ENCODE measurements around the gene SYNE1. TPM values are rescaled to one million over a fixed set of nuclear protein-coding genes. Genes with fewer than 3 reads are reported as not detected.
A peak's percentile ranks its signal among the peaks of the same experiment; 100 is the strongest.

Gene SYNE1
- total RNA-seq, 1 experiment from 2014 or later: 3.0 TPM

DNA sequence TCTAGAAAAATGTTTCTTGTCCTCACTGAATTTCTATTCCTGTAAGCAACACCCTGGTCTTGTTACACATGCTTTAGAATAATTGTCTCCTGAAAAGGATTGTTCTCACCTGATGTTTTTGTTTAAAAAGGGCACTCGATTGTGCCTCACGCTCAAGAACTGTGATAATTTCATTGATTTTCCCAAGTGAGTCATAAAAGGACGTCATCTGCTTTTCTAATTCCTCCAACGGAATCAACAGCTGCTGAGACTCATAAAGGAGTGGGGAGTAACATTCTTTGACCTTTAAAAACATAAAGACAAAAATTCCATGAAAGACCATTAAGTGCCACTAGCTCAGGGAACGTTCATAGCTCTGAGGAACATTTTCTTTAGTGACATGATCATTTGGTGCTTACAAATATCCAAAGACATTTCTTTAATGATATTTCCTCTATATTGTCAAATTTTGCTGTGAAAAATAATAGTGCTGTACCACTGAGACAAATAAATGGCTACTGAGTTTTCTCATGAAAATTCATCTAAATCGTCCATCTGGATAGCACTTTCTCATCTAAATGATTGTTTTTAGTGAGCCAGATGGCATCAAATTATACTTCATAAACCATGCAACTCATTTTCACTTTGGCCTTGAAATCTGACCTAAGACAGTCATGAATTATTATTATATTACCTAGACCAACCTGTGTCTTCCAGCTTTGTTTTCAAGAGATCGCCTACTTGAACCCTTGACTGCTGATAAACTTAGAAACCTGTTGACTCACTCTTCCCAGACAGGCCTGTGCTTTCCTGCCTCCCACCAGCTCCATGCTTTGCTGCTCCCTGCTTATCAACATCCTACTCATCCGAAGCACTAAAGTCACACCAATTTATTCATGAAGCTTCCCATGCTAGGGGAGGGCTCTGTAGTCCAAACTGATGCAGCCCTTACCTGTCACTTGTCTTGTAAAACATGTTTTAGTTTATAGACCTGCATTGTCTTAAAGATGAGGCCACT lies 178.2 kb downstream of the SYNE1 start:
- Histone ChIP-seq H2AK5ac (ENCODE audit: insufficient read length, low read length) (no peak overlapping the region), H2BK12ac (ENCODE audit: insufficient read length, low read depth, low read length) (peak overlapping the region; percentile 50), H3K79me1 (ENCODE audit: insufficient read depth, low read depth, low read length, poor library complexity, severe bottlenecking) (no peaks in the 10 kb centered on the region), H3K14ac (ENCODE audit: insufficient read depth, low read length) (no peak overlapping the region), H3K4me2 (ENCODE audit: insufficient read depth, insufficient read length, low read length) (no peak overlapping the region), H3K23me2 (ENCODE audit: insufficient read length, low read depth, low read length, poor library complexity, severe bottlenecking) (no peaks in the 10 kb centered on the region), H2AFZ (ENCODE audit: low read length) (no peak overlapping the region), H3K27me3 (ENCODE audit: insufficient read depth, low read length) (no peaks in the 10 kb centered on the region), H2BK20ac (ENCODE audit: low read depth, low read length, poor library complexity, severe bottlenecking) (no peak overlapping the region), H3K9me3 (ENCODE audit: control insufficient read depth, low read depth, low read length) (no peaks in the 10 kb centered on the region), H2BK15ac (ENCODE audit: low read depth, low read length) (no peak overlapping the region), H3K4me1 (ENCODE audit: insufficient read depth, low read length) (no peaks in the 10 kb centered on the region), H3K56ac (ENCODE audit: insufficient read length, low read depth, low read length) (no peak overlapping the region), H2BK5ac (ENCODE audit: insufficient read length, low read length) (no peak overlapping the region), H4K91ac (ENCODE audit: insufficient read length, low read depth, low read length) (no peak overlapping the region), H3K79me2 (ENCODE audit: insufficient read depth, low read length) (no peaks in the 10 kb centered on the region), H3K9ac (ENCODE audit: extremely low read depth, insufficient read length, low read length) (no peak overlapping the region), H2BK120ac (ENCODE audit: low read depth, low read length, poor library complexity, severe bottlenecking) (no peak overlapping the region), H3T11ph (ENCODE audit: low read length) (no peak overlapping the region), H3K18ac (ENCODE audit: insufficient read length, low read depth, low read length) (no peak overlapping the region), H3K4ac (ENCODE audit: low read depth, low read length) (no peak overlapping the region), H4K20me1 (ENCODE audit: control insufficient read depth, insufficient read depth, insufficient read length) (no peaks in the 10 kb centered on the region), H4K8ac (replicated peaks; ENCODE audit: insufficient read length, low read depth, low read length) (no peak overlapping the region), H3K27ac (ENCODE audit: insufficient read length, low read depth, low read length) (no peak overlapping the region), H4K5ac (ENCODE audit: insufficient read length, low read depth, low read length) (no peak overlapping the region), H3K23ac (ENCODE audit: insufficient read length, low read depth, low read length) (no peak overlapping the region)
- Mint-ChIP-seq H3K9me3 (no peaks in the 10 kb centered on the region), H3K27me3 (ENCODE audit: low read depth) (no peaks in the 10 kb centered on the region), H3K36me3 (ENCODE audit: insufficient read depth in 1 of 3, low read depth in 3 of 3) (no peaks in the 10 kb centered on the region), H3K4me1 (no peaks in the 10 kb centered on the region), H3K27ac (no peak overlapping the region), H3K4me3 (no peak overlapping the region)
- TF ChIP-seq, protein P1, sequence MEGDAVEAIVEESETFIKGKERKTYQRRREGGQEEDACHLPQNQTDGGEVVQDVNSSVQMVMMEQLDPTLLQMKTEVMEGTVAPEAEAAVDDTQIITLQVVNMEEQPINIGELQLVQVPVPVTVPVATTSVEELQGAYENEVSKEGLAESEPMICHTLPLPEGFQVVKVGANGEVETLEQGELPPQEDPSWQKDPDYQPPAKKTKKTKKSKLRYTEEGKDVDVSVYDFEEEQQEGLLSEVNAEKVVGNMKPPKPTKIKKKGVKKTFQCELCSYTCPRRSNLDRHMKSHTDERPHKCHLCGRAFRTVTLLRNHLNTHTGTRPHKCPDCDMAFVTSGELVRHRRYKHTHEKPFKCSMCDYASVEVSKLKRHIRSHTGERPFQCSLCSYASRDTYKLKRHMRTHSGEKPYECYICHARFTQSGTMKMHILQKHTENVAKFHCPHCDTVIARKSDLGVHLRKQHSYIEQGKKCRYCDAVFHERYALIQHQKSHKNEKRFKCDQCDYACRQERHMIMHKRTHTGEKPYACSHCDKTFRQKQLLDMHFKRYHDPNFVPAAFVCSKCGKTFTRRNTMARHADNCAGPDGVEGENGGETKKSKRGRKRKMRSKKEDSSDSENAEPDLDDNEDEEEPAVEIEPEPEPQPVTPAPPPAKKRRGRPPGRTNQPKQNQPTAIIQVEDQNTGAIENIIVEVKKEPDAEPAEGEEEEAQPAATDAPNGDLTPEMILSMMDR (conservative IDR thresholded peaks at IDR 0.05): no peak
- WGBS (ENCODE audit: extremely low coverage, insufficient read length, low lambda C conversion rate): no CpG with 5 or more reads among the region's 8 CpGs
- DNase-seq: no peak
